Activated T-cell treated with anti-CD3 and anti-CD28 coated beads, Interleukin-2, amount 50 U/mL, for 4 hours (primary cell): ENCODE results near the gene CLSTN2. TPM values are rescaled to one million over a fixed set of nuclear protein-coding genes. Genes with fewer than 3 reads are reported as not detected.

ENCODE experiments used
- ATAC-seq, 2 donors: fragments of 200-7000 bp; cut with Tn5 transposase; one replicate each; pipeline ENCODE4 v1.10.0; 2021
- DNase-seq: peaks from one replicate; pipeline ENCODE4 v3.0.0-alpha.2; 2020
- H3K27me3 Mint-ChIP-seq: one replicate; pipeline ENCODE4 v1.8.0; 2021; ENCODE audit warnings: low read depth, mixed read lengths
- H3K36me3 Mint-ChIP-seq: one replicate; pipeline ENCODE4 v1.8.0; 2022; ENCODE audit warnings: mixed read lengths; ENCODE audit not compliant: insufficient read depth
- H3K4me1 Mint-ChIP-seq: one replicate; pipeline ENCODE4 v1.8.0; 2021; ENCODE audit warnings: low read depth, mixed read lengths
- H3K4me3 Mint-ChIP-seq: one replicate; pipeline ENCODE4 v1.8.0; 2021; ENCODE audit warnings: mild to moderate bottlenecking, moderate library complexity, mixed read lengths
- H3K9me3 Mint-ChIP-seq: one replicate; pipeline ENCODE4 v1.8.0; 2021; ENCODE audit warnings: mixed read lengths
- total RNA-seq, 3 donors: library from RNA; stranded (reverse); gene quantifications; one replicate each; pipeline ENCODE4 v1.2.1, GENCODE V29; 2021

The CLSTN2 gene
- total RNA-seq, 3 donors from 2014 or later = under 0.01 to 0.10 (median 0.03) TPM

GRCh38 chr3:140351466-140351865, 416.5 kb downstream of the CLSTN2 start:
- Mint-ChIP-seq H3K4me3 (no peak overlapping the region), H3K36me3 (no peaks in the 10 kb centered on the region), H3K4me1 (no peaks in the 10 kb centered on the region), H3K27me3 (no peaks in the 10 kb centered on the region), H3K9me3 (no peaks in the 10 kb centered on the region)
- DNase-seq = no peak
- no peak for ATAC-seq

GRCh38 chr3:140355481-140355880, 420.5 kb downstream of the CLSTN2 start:
- H3K4me3 Mint-ChIP-seq = no peak overlapping the region
- ATAC-seq (no peak), DNase-seq (no peak)
- H3K4me1 Mint-ChIP-seq = no peaks in the 10 kb centered on the region
- no peaks in the 10 kb centered on the region for H3K36me3 Mint-ChIP-seq
- no peaks in the 10 kb centered on the region for H3K9me3 Mint-ChIP-seq
- no peaks in the 10 kb centered on the region for H3K27me3 Mint-ChIP-seq

- no peak for DNase-seq
- H3K4me1 Mint-ChIP-seq = no peaks in the 10 kb centered on the region
- no peaks in the 10 kb centered on the region for H3K9me3 Mint-ChIP-seq
- no peaks in the 10 kb centered on the region for H3K27me3 Mint-ChIP-seq
- H3K4me3 Mint-ChIP-seq = no peak overlapping the region
- H3K36me3 Mint-ChIP-seq = no peaks in the 10 kb centered on the region
- ATAC-seq = no peak
Measured at GRCh38 chr3:140358686-140359085, 423.7 kb downstream of the CLSTN2 start.

- DNase-seq (no peak), ATAC-seq (no peak)
- Mint-ChIP-seq H3K9me3 (no peaks in the 10 kb centered on the region), H3K4me1 (no peaks in the 10 kb centered on the region), H3K4me3 (no peak overlapping the region), H3K27me3 (no peaks in the 10 kb centered on the region), H3K36me3 (no peaks in the 10 kb centered on the region)
Measured at GRCh38 chr3:140359233-140359995, 424.4 kb downstream of the CLSTN2 start.

GRCh38 chr3:140360332-140360731, 425.3 kb downstream of the CLSTN2 start:
- Mint-ChIP-seq H3K36me3 (no peaks in the 10 kb centered on the region), H3K27me3 (no peaks in the 10 kb centered on the region), H3K4me1 (no peaks in the 10 kb centered on the region), H3K9me3 (no peaks in the 10 kb centered on the region), H3K4me3 (no peak overlapping the region)
- DNase-seq (no peak), ATAC-seq (no peak)

GRCh38 chr3:140363801-140364200, 428.8 kb downstream of the CLSTN2 start:
- Mint-ChIP-seq H3K9me3 (no peaks in the 10 kb centered on the region), H3K4me3 (no peak overlapping the region), H3K4me1 (no peaks in the 10 kb centered on the region), H3K27me3 (no peaks in the 10 kb centered on the region), H3K36me3 (no peaks in the 10 kb centered on the region)
- ATAC-seq (no peak), DNase-seq (no peak)

- Mint-ChIP-seq H3K4me1 (no peaks in the 10 kb centered on the region), H3K9me3 (no peaks in the 10 kb centered on the region)
- ATAC-seq = no peak
Measured at GRCh38 chr3:140365872-140366697, 431.1 kb downstream of the CLSTN2 start.

GRCh38 chr3:140368223-140368811, 433.3 kb downstream of the CLSTN2 start:
- Mint-ChIP-seq H3K4me3 (no peak overlapping the region), H3K4me1 (no peaks in the 10 kb centered on the region), H3K36me3 (no peaks in the 10 kb centered on the region), H3K9me3 (no peaks in the 10 kb centered on the region), H3K27me3 (no peaks in the 10 kb centered on the region)
- DNase-seq (no peak), ATAC-seq (no peak)

More at GRCh38 chr3:140365872-140366697, 431.1 kb downstream of the CLSTN2 start:
- Mint-ChIP-seq H3K36me3 (no peaks in the 10 kb centered on the region), H3K4me3 (no peak overlapping the region), H3K27me3 (no peaks in the 10 kb centered on the region)
- DNase-seq = no peak

GRCh38 chr3:140370686-140371085, 435.7 kb downstream of the CLSTN2 start:
- DNase-seq (no peak), ATAC-seq (no peak)
- Mint-ChIP-seq H3K9me3 (no peaks in the 10 kb centered on the region), H3K4me1 (no peaks in the 10 kb centered on the region), H3K36me3 (no peaks in the 10 kb centered on the region), H3K4me3 (no peak overlapping the region), H3K27me3 (no peaks in the 10 kb centered on the region)

GRCh38 chr3:140373234-140373633, 438.2 kb downstream of the CLSTN2 start:
- Mint-ChIP-seq H3K9me3 (no peaks in the 10 kb centered on the region), H3K4me1 (no peaks in the 10 kb centered on the region), H3K36me3 (no peaks in the 10 kb centered on the region), H3K4me3 (no peak overlapping the region), H3K27me3 (no peaks in the 10 kb centered on the region)
- ATAC-seq (no peak), DNase-seq (no peak)

- no peak for DNase-seq
- no peaks in the 10 kb centered on the region for H3K27me3 Mint-ChIP-seq
- no peak overlapping the region for H3K4me3 Mint-ChIP-seq
- no peak for ATAC-seq
- H3K36me3 Mint-ChIP-seq = no peaks in the 10 kb centered on the region
- no peaks in the 10 kb centered on the region for H3K9me3 Mint-ChIP-seq
- H3K4me1 Mint-ChIP-seq = no peaks in the 10 kb centered on the region
Measured at GRCh38 chr3:140375002-140375401, 440.0 kb downstream of the CLSTN2 start.

GRCh38 chr3:140376136-140376889, 441.3 kb downstream of the CLSTN2 start:
- no peak for ATAC-seq
- no peak for DNase-seq
- Mint-ChIP-seq H3K4me1 (no peaks in the 10 kb centered on the region), H3K4me3 (no peak overlapping the region), H3K9me3 (no peaks in the 10 kb centered on the region), H3K36me3 (no peaks in the 10 kb centered on the region), H3K27me3 (no peaks in the 10 kb centered on the region)

GRCh38 chr3:140377644-140378043, 442.7 kb downstream of the CLSTN2 start:
- H3K4me1 Mint-ChIP-seq = no peaks in the 10 kb centered on the region
- no peak overlapping the region for H3K4me3 Mint-ChIP-seq
- no peak for ATAC-seq
- no peaks in the 10 kb centered on the region for H3K36me3 Mint-ChIP-seq
- no peak for DNase-seq
- no peaks in the 10 kb centered on the region for H3K9me3 Mint-ChIP-seq
- no peaks in the 10 kb centered on the region for H3K27me3 Mint-ChIP-seq
